ENCODE results near the gene DUS1L. TPM values are rescaled to one million over a fixed set of nuclear protein-coding genes. Genes with fewer than 3 reads are reported as not detected.

DUS1L gene
- total and polyA plus RNA-seq, 2 donors (not counting 1 experiment from before 2014, with no cell fraction given) = 109 to 241 TPM

DNA sequence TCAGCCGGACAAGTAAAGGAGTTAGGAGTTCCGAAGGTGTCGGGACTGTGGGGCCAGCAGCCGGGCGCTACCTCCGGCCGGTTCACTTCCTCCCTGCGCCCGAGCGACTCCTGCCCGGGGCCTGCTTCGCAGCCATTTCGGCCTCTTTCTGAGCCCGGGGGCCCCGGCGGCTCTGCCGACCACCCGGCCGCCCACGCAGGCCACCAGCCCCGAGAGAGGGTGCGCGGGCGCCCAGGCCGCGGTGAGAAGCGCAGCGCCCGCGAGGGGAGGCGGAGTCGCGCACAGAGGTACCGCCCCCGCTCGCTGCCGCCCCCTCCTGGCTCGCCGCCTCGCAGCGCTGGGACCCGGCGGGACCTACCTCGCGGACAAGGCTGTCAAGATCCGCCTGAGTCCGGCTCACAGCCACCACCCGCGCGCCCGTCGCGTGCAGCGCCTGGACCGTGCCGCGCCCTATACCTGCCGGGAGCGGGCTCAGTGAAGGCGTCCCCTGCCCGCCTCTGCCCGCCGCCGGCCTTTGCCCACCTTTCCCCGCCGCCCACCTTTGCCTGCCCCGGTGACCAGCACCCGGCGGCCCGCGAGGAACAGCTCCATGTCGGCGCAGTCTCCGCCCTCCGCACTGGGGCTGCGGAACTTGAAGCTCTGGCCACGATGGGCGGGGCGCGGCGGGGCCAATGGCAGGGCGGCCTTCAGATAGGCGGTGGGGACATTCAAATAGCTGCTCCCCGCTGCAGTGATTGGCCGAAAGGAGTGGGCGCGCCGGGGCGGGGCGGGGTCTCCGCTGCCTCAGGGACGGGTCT, 28.3 kb downstream of the DUS1L start, which contains the start of gene DCXR:
Gene DCXR, minus strand, starts transcription at position 606 of the 797 bp plus-strand sequence. Its CDS starts 15 bp downstream, at position 591.
- Histone ChIP-seq H3K4me1 (ENCODE audit: control insufficient read depth in 2 of 2, insufficient read depth in 2 of 2, low read length in 2 of 2) (peaks cover 18 to 20% of the 10 kb centered on the region in 2 donors), H3K27ac (ENCODE audit: low read length in 2 of 2) (peak within 1 kb of the TSS; percentile 59 to 84)
- CTCF ChIA-PET = interaction anchor here (0.6 to 2.3 kb wide), 13 partner anchors 9 to 169 kb away, joined by 3 to 19 read pairs (median 4); partner anchors contain the start of genes ASPSCR1, CENPX and LRRC45

More for the DNA sequence above, 28.3 kb downstream of the DUS1L start, which contains the start of gene DCXR:
- TF ChIP-seq, protein P1, sequence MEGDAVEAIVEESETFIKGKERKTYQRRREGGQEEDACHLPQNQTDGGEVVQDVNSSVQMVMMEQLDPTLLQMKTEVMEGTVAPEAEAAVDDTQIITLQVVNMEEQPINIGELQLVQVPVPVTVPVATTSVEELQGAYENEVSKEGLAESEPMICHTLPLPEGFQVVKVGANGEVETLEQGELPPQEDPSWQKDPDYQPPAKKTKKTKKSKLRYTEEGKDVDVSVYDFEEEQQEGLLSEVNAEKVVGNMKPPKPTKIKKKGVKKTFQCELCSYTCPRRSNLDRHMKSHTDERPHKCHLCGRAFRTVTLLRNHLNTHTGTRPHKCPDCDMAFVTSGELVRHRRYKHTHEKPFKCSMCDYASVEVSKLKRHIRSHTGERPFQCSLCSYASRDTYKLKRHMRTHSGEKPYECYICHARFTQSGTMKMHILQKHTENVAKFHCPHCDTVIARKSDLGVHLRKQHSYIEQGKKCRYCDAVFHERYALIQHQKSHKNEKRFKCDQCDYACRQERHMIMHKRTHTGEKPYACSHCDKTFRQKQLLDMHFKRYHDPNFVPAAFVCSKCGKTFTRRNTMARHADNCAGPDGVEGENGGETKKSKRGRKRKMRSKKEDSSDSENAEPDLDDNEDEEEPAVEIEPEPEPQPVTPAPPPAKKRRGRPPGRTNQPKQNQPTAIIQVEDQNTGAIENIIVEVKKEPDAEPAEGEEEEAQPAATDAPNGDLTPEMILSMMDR (IDR thresholded peaks at IDR 0.05) = peak; percentile 87
- no peak for TF ChIP-seq EZH2 (IDR thresholded peaks at IDR 0.05; ENCODE audit: borderline replicate concordance, insufficient read depth, low read depth, low read length, poor library complexity, severe bottlenecking)
- H3K27me3 ChIP-seq (replicated peaks in 1 of 4; ENCODE audit: control extremely low read depth in 1 of 4, control insufficient read depth in 3 of 4, insufficient read depth in 4 of 4, low read length in 3 of 4) = peaks cover 0 to 4% (median 1%) of the 10 kb centered on the region in 4 experiments
- H3K9me3 Mint-ChIP-seq (ENCODE audit: insufficient read depth) = no peaks in the 10 kb centered on the region
- under 1% methylated on average over 92 of the region's 92 CpGs for WGBS (ENCODE audit: insufficient coverage)
- DNase-seq (peak; percentile 98), ATAC-seq (ENCODE audit: low read depth) (peak; percentile 91)
- H4K20me1 ChIP-seq (ENCODE audit: control insufficient read depth, insufficient read depth, low read length, poor library complexity, severe bottlenecking) = peaks cover 25% of the 10 kb centered on the region
- no peaks in the 10 kb centered on the region for H3K36me3 ChIP-seq (replicated peaks in 1 of 2; ENCODE audit: control extremely low read depth in 1 of 2, control insufficient read depth in 1 of 2, extremely low read depth in 1 of 2, insufficient read depth in 2 of 2, low read length in 1 of 2)
- H3K4me3 Mint-ChIP-seq = peak within 1 kb of the TSS; percentile 90
- peaks cover 24% of the 10 kb centered on the region for H3K4me1 Mint-ChIP-seq
- H3K79me2 ChIP-seq (ENCODE audit: control insufficient read depth, insufficient read depth, low read length) = peaks cover 14% of the 10 kb centered on the region
- H2AFZ ChIP-seq (ENCODE audit: insufficient read depth, low read depth, low read length, poor library complexity, severe bottlenecking) = peak within 1 kb of the TSS; percentile 73
- H3K4me2 ChIP-seq (replicated peaks; ENCODE audit: low read depth, low read length, poor library complexity, severe bottlenecking) = peak within 1 kb of the TSS; percentile 100
- no peaks in the 10 kb centered on the region for H3K27me3 Mint-ChIP-seq
- peaks cover 0 to 2% (median 0%) of the 10 kb centered on the region in 3 donors for H3K9me3 ChIP-seq (ENCODE audit: control extremely low read depth in 1 of 3, control insufficient read depth in 2 of 3, insufficient read depth in 1 of 3, low read length in 2 of 3)
- POLR2A ChIA-PET = interaction anchor here (0.7 to 1.5 kb wide), 10 partner anchors 9 to 261 kb away, joined by 3 to 13 read pairs (median 4); partner anchors contain the start of genes ASPSCR1, CENPX, DUS1L and FASN
- H3K27ac Mint-ChIP-seq = peak within 1 kb of the TSS; percentile 99
- peak within 1 kb of the TSS; percentile 34 to 76 (median 72) for H3K4me3 ChIP-seq (ENCODE audit: control extremely low read depth in 1 of 5, extremely low read depth in 1 of 5, insufficient read depth in 1 of 5, low read depth in 2 of 5, low read length in 4 of 5)
- peak within 1 kb of the TSS; percentile 72 for H3K9ac ChIP-seq (ENCODE audit: low read length)
- intact Hi-C loops (cut with micrococcal nuclease) = loop anchor here (1.0 to 10.0 kb wide), 6 partner anchors 14 to 518 kb away; partner anchors contain the start of genes ASPSCR1, FASN, GPS1 and LRRC45
